A549 (cell line): ENCODE results near the gene CARD11. TPM values are rescaled to one million over a fixed set of nuclear protein-coding genes. Genes with fewer than 3 reads are reported as not detected.

Experiments
- ATAC-seq, 2 experiments: fragments of 200-7000 bp in 1 of 2; fragments of >200 bp in 1 of 2; cut with Nextera tagmentation in 1 of 2; cut with Tn5 transposase in 1 of 2; 3 replicates each; pipeline versions ENCODE4 v1.8.0 to v1.9.1; 2018 to 2020; ENCODE audit warnings: mild to moderate bottlenecking in 1 of 2, moderate library complexity in 1 of 2
- CTCF ChIA-PET: fragments of 300-600 bp; sonication (Branson Sonifier 250); formaldehyde crosslinking; extraction: SDS; loops from one replicate; lab custom pipeline; 2021; ENCODE audit warnings: antibody characterized with exemption, inconsistent platforms; lab: Yijun Ruan, JAX
- POLR2A ChIA-PET: fragments of 350-600 bp; formaldehyde crosslinking; extraction: SDS; loops from one replicate; lab custom pipeline; 2021; ENCODE audit warnings: antibody characterized with exemption, inconsistent platforms; lab: Yijun Ruan, JAX
- DNase-seq, 2 experiments: peaks; one replicate each; pipeline versions ENCODE4 v3.0.0 to v3.0.0-alpha.2; 2011 to 2016; ENCODE audit warnings: low read depth in 1 of 2, low spot score in 1 of 2
- FAIRE-seq: peaks from 2 replicates; lab custom pipeline; 2011; peaks lifted over from hg19 to GRCh38; lab: Jason Lieb, UNC
- H3K27ac ChIP-seq, 2 experiments: fragments of >200 bp; sonication (Bioruptor Twin); formaldehyde crosslinking; 3 replicates each; pipeline ENCODE4 v1.5.1; 2016 to 2017
- H3K4me1 ChIP-seq: fragments of >200 bp; sonication (Bioruptor Twin); formaldehyde crosslinking; 3 replicates; pipeline ENCODE4 v1.6.1; 2016
- H3K4me2 ChIP-seq: fragments of >200 bp; sonication (Bioruptor Twin); formaldehyde crosslinking; 3 replicates; pipeline ENCODE4 v1.6.1; 2016
- H3K4me3 ChIP-seq: fragments of >200 bp; sonication (Bioruptor Twin); formaldehyde crosslinking; 3 replicates; pipeline ENCODE4 v1.5.1; 2016
- H3K9me3 ChIP-seq: fragments of >200 bp; sonication (Bioruptor Twin); formaldehyde crosslinking; 3 replicates; pipeline ENCODE4 v1.6.1; 2016
- BCL3 ChIP-seq: fragments of >200 bp; sonication (Bioruptor Twin); formaldehyde crosslinking; IDR thresholded peaks from 3 replicates; pipeline ENCODE4 v1.6.1; 2016
- BHLHE40 ChIP-seq: IDR thresholded peaks from 2 replicates; pipeline ENCODE4 v1.6.1; 2012; ENCODE audit warnings: low read depth, low read length, inconsistent platforms
- CBX2 ChIP-seq: fragments of 200-600 bp; sonication (generic); IDR thresholded peaks from 2 replicates; pipeline ENCODE4 v1.6.1; 2016; ENCODE audit warnings: low read depth, mild to moderate bottlenecking, borderline replicate concordance
- CEBPB ChIP-seq, 2 experiments: fragments of >200 bp in 1 of 2; sonication (Bioruptor Twin) in 1 of 2; formaldehyde crosslinking in 1 of 2; IDR thresholded peaks; 2 replicates each; pipeline ENCODE4 v1.6.1; 2012 to 2016
- EHMT2 ChIP-seq: fragments of 200-600 bp; sonication (generic); IDR thresholded peaks from 2 replicates; pipeline ENCODE4 v1.6.1; 2016; ENCODE audit warnings: antibody characterized with exemption, low read depth, mild to moderate bottlenecking, moderate library complexity
- EP300 ChIP-seq, 2 experiments: fragments of >200 bp; sonication (Bioruptor Twin); formaldehyde crosslinking; IDR thresholded peaks; 2 replicates in 1 of 2; 3 replicates in 1 of 2; pipeline ENCODE4 v1.6.1; 2016 to 2017
- FOSB ChIP-seq: fragments of 250-450 bp; sonication (Bioruptor Pico); IDR thresholded peaks from 2 replicates; pipeline ENCODE4 v1.5.0; 2020; ENCODE audit warnings: mild to moderate bottlenecking, moderate library complexity
- FOSL2 ChIP-seq, 2 experiments: fragments of 450-650 bp in 1 of 2; fragments of >200 bp in 1 of 2; sonication (Bioruptor Twin) in 1 of 2; formaldehyde crosslinking; IDR thresholded peaks; 2 replicates each; pipeline versions ENCODE4 v1.5.0 to v1.6.1; 2016 to 2020; ENCODE audit warnings: mild to moderate bottlenecking in 1 of 2, moderate library complexity in 1 of 2
- HDAC2 ChIP-seq: fragments of 200-600 bp; sonication (generic); IDR thresholded peaks from 2 replicates; pipeline ENCODE4 v1.6.1; 2016
- HEYL ChIP-seq: fragments of 250-450 bp; sonication (Bioruptor Pico); IDR thresholded peaks from 2 replicates; pipeline ENCODE4 v1.8.0; 2021; ENCODE audit warnings: mild to moderate bottlenecking, moderate library complexity
- HOXA7 ChIP-seq: fragments of 250-450 bp; sonication (Bioruptor Pico); IDR thresholded peaks from 2 replicates; pipeline ENCODE4 v1.5.0; 2020; ENCODE audit warnings: mild to moderate bottlenecking, moderate library complexity
- HOXB13 ChIP-seq: fragments of 250-450 bp; sonication (Bioruptor Pico); IDR thresholded peaks from 2 replicates; pipeline ENCODE4 v1.5.0; 2020; ENCODE audit warnings: low read depth, mild to moderate bottlenecking, moderate library complexity
- HOXB5 ChIP-seq: fragments of 250-450 bp; sonication (Bioruptor Pico); IDR thresholded peaks from 2 replicates; pipeline ENCODE4 v1.5.0; 2020; ENCODE audit warnings: mild to moderate bottlenecking, moderate library complexity
- JUN ChIP-seq, 2 experiments: fragments of >200 bp; sonication (Bioruptor Twin); formaldehyde crosslinking; IDR thresholded peaks; 2 replicates in 1 of 2; 3 replicates in 1 of 2; pipeline ENCODE4 v1.6.1; 2016 to 2017
- KDM1A ChIP-seq: fragments of 200-600 bp; sonication (generic); IDR thresholded peaks from 2 replicates; pipeline ENCODE4 v1.6.1; 2016; ENCODE audit warnings: low read depth, mild to moderate bottlenecking
- MYC ChIP-seq: IDR thresholded peaks from 2 replicates; pipeline ENCODE4 v1.6.1; 2012; ENCODE audit warnings: mild to moderate bottlenecking, inconsistent platforms, low read length, improper control_type of control experiment, borderline replicate concordance
- NFE2L2 ChIP-seq: fragments of 150-350 bp; conservative IDR thresholded peaks from 2 replicates; pipeline ENCODE4 v1.6.1; 2014; ENCODE audit warnings: low read length
- NPAS2 ChIP-seq: fragments of 250-450 bp; sonication (Bioruptor Pico); IDR thresholded peaks from 2 replicates; pipeline ENCODE4 v1.8.0; 2022; ENCODE audit warnings: mild to moderate bottlenecking, moderate library complexity, borderline replicate concordance
- NR3C1 ChIP-seq: fragments of >200 bp; sonication (Bioruptor Twin); formaldehyde crosslinking; IDR thresholded peaks from 3 replicates; pipeline ENCODE4 v1.6.1; 2017
- PHF8 ChIP-seq: fragments of 200-600 bp; sonication (generic); IDR thresholded peaks from 2 replicates; pipeline ENCODE4 v1.6.1; 2016; ENCODE audit warnings: low read depth, mild to moderate bottlenecking, antibody characterized with exemption, moderate library complexity, borderline replicate concordance
- RAD21 ChIP-seq, 2 experiments: fragments of >200 bp in 1 of 2; sonication (Bioruptor Twin) in 1 of 2; formaldehyde crosslinking in 1 of 2; IDR thresholded peaks in 1 of 2; conservative IDR thresholded peaks in 1 of 2; 2 replicates in 1 of 2; 3 replicates in 1 of 2; pipeline ENCODE4 v1.6.1; 2012 to 2018; ENCODE audit warnings: inconsistent platforms in 1 of 2
- RCOR1 ChIP-seq: fragments of 150-350 bp; IDR thresholded peaks from 2 replicates; pipeline ENCODE4 v1.6.1; 2014; ENCODE audit warnings: antibody characterized with exemption, low read length, low read depth
- SMC3 ChIP-seq: fragments of >200 bp; sonication (Bioruptor Twin); formaldehyde crosslinking; IDR thresholded peaks from 3 replicates; pipeline ENCODE4 v1.6.1; 2018; ENCODE audit warnings: inconsistent platforms
- TFCP2L1 ChIP-seq: fragments of 250-450 bp; sonication (Bioruptor Pico); IDR thresholded peaks from 2 replicates; pipeline ENCODE4 v1.5.0; 2021; ENCODE audit warnings: mild to moderate bottlenecking
- USF2 ChIP-seq: fragments of 450-650 bp; IDR thresholded peaks from 2 replicates; pipeline ENCODE4 v1.6.1; 2014; ENCODE audit warnings: antibody characterized with exemption
- ZSCAN20 ChIP-seq: fragments of 250-450 bp; sonication (Bioruptor Pico); IDR thresholded peaks from 2 replicates; pipeline ENCODE4 v1.8.0; 2022; ENCODE audit warnings: mild to moderate bottlenecking, moderate library complexity
- WGBS: methylation state at CpG from one replicate; pipeline ENCODE4 v1.1.6; 2017; ENCODE audit errors: missing lambda C conversion rate; 5-methylcytosine and 5-hydroxymethylcytosine counted together
- polyA plus RNA-seq, 4 experiments: library from polyadenylated mRNA; depleted of rRNA in 3 of 4; stranded (reverse); fragments of >200 nt; fragmentation: RNase III in 1 of 4; extraction: RNeasy Plus Mini Kit Qiagen cat#74134 plus additional on column Dnase treatment in 1 of 4; gene quantifications; 2 replicates in 3 of 4; 3 replicates in 1 of 4; pipeline ENCODE4 v1.2.3, GENCODE V29; 2011 to 2017
- TF ChIP-seq, protein P1 (sequence below): fragments of >200 bp; sonication (Bioruptor Twin); formaldehyde crosslinking; IDR thresholded peaks from 3 replicates; pipeline ENCODE4 v1.5.1; 2016
- TF ChIP-seq, protein P2 (sequence below): IDR thresholded peaks from 2 replicates; pipeline ENCODE4 v1.6.1; 2012

Gene CARD11
- polyA plus RNA-seq, 2 of the 4 experiments (the other 2 are of a cell fraction) = 0.48 to 1.1 TPM

GRCh38 chr7:3091631-3092030 is 48.0 kb upstream of the CARD11 start:
- DNase-seq (no peak), FAIRE-seq (no peak)

DNA sequence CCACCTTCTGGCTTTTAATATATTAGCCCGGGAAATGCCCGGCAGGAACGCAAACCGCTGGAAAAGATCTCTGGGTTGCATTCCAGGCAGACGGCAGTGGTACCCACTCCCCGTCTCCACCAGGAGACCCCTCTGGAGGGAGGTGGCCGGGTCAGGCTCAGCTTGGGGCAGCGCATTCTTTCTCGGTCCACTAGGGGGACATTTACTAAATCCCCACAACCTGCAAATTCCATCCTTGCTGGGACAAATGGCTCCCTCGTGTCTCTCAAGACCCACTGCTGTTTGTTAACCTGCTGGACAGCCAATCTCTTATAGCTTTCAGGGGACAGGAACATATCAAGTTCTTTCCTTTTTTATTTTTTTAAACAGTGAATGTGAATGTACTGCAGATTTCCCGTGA is 45.8 kb upstream of the CARD11 start:
- WGBS = 21% methylated on average over 10 of the region's 11 CpGs
- DNase-seq (peak; percentile 51 to 56), ATAC-seq (peak; percentile 67 to 87; a peak in 5 of 6 replicates), FAIRE-seq (no peak)
- no peak overlapping the region for H3K27ac ChIP-seq
- no peak overlapping the region for H3K4me2 ChIP-seq
- ChIA-PET CTCF (interaction anchor here (0.5 to 2.7 kb wide), 19 partner anchors 9 to 461 kb away, joined by 3 to 17 read pairs (median 4); no protein-coding TSS in a partner anchor), POLR2A (no interaction called here)
- no peaks in the 10 kb centered on the region for H3K4me1 ChIP-seq
- H3K4me3 ChIP-seq = no peak overlapping the region
- TF ChIP-seq, protein P1, sequence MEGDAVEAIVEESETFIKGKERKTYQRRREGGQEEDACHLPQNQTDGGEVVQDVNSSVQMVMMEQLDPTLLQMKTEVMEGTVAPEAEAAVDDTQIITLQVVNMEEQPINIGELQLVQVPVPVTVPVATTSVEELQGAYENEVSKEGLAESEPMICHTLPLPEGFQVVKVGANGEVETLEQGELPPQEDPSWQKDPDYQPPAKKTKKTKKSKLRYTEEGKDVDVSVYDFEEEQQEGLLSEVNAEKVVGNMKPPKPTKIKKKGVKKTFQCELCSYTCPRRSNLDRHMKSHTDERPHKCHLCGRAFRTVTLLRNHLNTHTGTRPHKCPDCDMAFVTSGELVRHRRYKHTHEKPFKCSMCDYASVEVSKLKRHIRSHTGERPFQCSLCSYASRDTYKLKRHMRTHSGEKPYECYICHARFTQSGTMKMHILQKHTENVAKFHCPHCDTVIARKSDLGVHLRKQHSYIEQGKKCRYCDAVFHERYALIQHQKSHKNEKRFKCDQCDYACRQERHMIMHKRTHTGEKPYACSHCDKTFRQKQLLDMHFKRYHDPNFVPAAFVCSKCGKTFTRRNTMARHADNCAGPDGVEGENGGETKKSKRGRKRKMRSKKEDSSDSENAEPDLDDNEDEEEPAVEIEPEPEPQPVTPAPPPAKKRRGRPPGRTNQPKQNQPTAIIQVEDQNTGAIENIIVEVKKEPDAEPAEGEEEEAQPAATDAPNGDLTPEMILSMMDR = peak; percentile 45
- no peak for TF ChIP-seq PHF8
- TF ChIP-seq BHLHE40 = no peak
- no peak for TF ChIP-seq CBX2
- no peak for TF ChIP-seq ZSCAN20 (CRISPR knock-in tag)
- peak; percentile 41 to 55; a peak in 4 of 5 replicates for TF ChIP-seq RAD21 (conservative IDR thresholded peaks at IDR 0.05 in 1 of 2, IDR thresholded peaks at IDR 0.05 in 1 of 2)
- TF ChIP-seq HOXB5 (CRISPR knock-in tag) = no peak
- peak; percentile 50 for TF ChIP-seq SMC3
- TF ChIP-seq RCOR1 = no peak
- TF ChIP-seq, all 56 proteins: peak for 3
- H3K9me3 ChIP-seq = no peaks in the 10 kb centered on the region

More at GRCh38 chr7:3091631-3092030, 48.0 kb upstream of the CARD11 start:
- CTCF ChIA-PET = interaction anchor here (0.6 to 1.8 kb wide), 6 partner anchors 9 to 1869 kb away, joined by 3 to 5 read pairs (median 3); partner anchors contain the start of gene SDK1
- 68% methylated on average over 8 of the region's 8 CpGs for WGBS
- no peak overlapping the region for H3K27ac ChIP-seq
- ATAC-seq = no peak
- TF ChIP-seq NR3C1 = no peak
- no peak for TF ChIP-seq HEYL (CRISPR knock-in tag)
- no peak for TF ChIP-seq HOXB5 (CRISPR knock-in tag)
- TF ChIP-seq USF2 = no peak
- no peak for TF ChIP-seq JUN (IDR thresholded peaks at IDR 0.05)
- no peak for TF ChIP-seq CEBPB (IDR thresholded peaks at IDR 0.05)
- TF ChIP-seq, all 56 proteins: peak for 0
- no peak overlapping the region for H3K4me2 ChIP-seq
- POLR2A ChIA-PET = no interaction called here
- no peaks in the 10 kb centered on the region for H3K9me3 ChIP-seq
- no peak overlapping the region for H3K4me3 ChIP-seq
- H3K4me1 ChIP-seq = no peaks in the 10 kb centered on the region

DNA sequence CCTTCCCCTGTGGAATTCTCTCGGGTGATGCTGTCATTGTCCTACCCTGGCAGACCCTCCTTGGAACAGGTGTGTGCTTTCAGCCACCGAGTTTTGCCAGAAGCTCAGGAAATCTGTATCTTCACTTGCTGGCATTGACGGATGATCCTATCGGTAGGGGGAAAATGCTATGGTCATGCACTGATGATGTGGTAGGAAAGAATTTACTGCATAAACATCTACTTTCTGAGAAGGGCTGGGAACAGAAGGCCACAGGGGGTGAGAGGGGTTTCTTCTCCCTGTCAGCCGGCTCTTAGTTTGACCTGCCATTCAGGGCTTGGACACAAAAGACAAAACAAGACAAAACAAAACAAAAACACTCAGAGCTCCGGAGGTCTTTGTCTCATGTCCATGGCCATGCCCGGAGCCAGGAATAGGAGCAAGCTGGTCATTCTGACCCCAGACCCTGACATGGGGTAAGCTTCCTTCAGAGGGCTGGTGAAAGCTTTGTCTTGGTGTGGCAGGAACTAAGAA is 43.6 kb upstream of the CARD11 start:
- no peak for DNase-seq

More for the DNA sequence above, 43.6 kb upstream of the CARD11 start:
- Histone ChIP-seq H3K9me3 (no peaks in the 10 kb centered on the region), H3K4me3 (no peak overlapping the region), H3K4me2 (no peak overlapping the region), H3K27ac (no peak overlapping the region), H3K4me1 (no peaks in the 10 kb centered on the region)
- no peak for TF ChIP-seq BCL3
- TF ChIP-seq EP300 (IDR thresholded peaks at IDR 0.05) = no peak
- TF ChIP-seq NFE2L2 = no peak
- TF ChIP-seq HDAC2 = no peak
- TF ChIP-seq CEBPB (IDR thresholded peaks at IDR 0.05) = no peak
- no peak for TF ChIP-seq HEYL (CRISPR knock-in tag)
- TF ChIP-seq FOSB = no peak
- TF ChIP-seq NPAS2 = no peak
- no peak for TF ChIP-seq KDM1A
- no peak for TF ChIP-seq TFCP2L1
- TF ChIP-seq MYC = no peak
- TF ChIP-seq HOXA7 (CRISPR knock-in tag) = no peak
- no peak for TF ChIP-seq HOXB13 (CRISPR knock-in tag)
- TF ChIP-seq, protein P1 = no peak
- TF ChIP-seq, protein P2, sequence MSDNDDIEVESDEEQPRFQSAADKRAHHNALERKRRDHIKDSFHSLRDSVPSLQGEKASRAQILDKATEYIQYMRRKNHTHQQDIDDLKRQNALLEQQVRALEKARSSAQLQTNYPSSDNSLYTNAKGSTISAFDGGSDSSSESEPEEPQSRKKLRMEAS = no peak
- no peak for TF ChIP-seq FOSL2 (IDR thresholded peaks at IDR 0.05)
- no peak for TF ChIP-seq FOSL2 (CRISPR knock-in tag; IDR thresholded peaks at IDR 0.05)
- TF ChIP-seq RCOR1 = no peak
- TF ChIP-seq EHMT2 = no peak
- 29% methylated on average over 7 of the region's 7 CpGs for whole genome bisulfite sequencing
- FAIRE-seq (no peak), ATAC-seq (no peak; a peak in 1 of 6 replicates)
- ChIA-PET POLR2A (no interaction called here), CTCF (interaction anchor here (0.7 to 2.5 kb wide), 5 partner anchors 9 to 894 kb away, joined by 3 to 7 read pairs (median 3); no protein-coding TSS in a partner anchor)
